Upper lobe of left lung (tissue), 6 donors: ENCODE data around the gene FILIP1L. TPM values are rescaled to one million over a fixed set of nuclear protein-coding genes. Genes with fewer than 3 reads are reported as not detected.
"Not testable (repeated sequence)": the region's sequence is repeated elsewhere in the genome, so short reads cannot be mapped to it uniquely, and the experiment has no call there.

Experiments
- ATAC-seq, 2 donors: fragments of 200-7000 bp; cut with Tn5 transposase; one replicate each; pipeline ENCODE4 v1.9.1; 2022; ENCODE audit warnings: mild to moderate bottlenecking in 2 of 2, moderate library complexity in 2 of 2; ENCODE audit not compliant: low FRiP score in 2 of 2
- DNase-seq, 2 donors: peaks; one replicate each; pipeline ENCODE4 v3.0.0-alpha.2; 2019 to 2020
- H3K27ac ChIP-seq, 4 donors: fragments of 200-600 bp; sonication (generic); one replicate each; pipeline ENCODE4 v1.5.1; 2016 to 2019
- H3K27me3 ChIP-seq, 4 donors: fragments of 200-600 bp; sonication (generic); one replicate each; pipeline ENCODE4 v1.5.1; 2017 to 2019
- H3K36me3 ChIP-seq, 4 donors: fragments of 200-600 bp; sonication (generic); one replicate each; pipeline ENCODE4 v1.5.1; 2016 to 2019
- H3K4me1 ChIP-seq, 4 donors: fragments of 200-600 bp; sonication (generic); one replicate each; pipeline ENCODE4 v1.5.1; 2018 to 2019
- H3K4me3 ChIP-seq, 4 donors: fragments of 200-600 bp; sonication (generic); one replicate each; pipeline ENCODE4 v1.5.1; 2017 to 2019; ENCODE audit warnings: mild to moderate bottlenecking in 2 of 4, moderate library complexity in 1 of 4
- H3K9me3 ChIP-seq, 4 donors: fragments of 200-600 bp; sonication (generic); one replicate each; pipeline ENCODE4 v1.5.1; 2018 to 2019
- EP300 ChIP-seq, 4 donors: sonication (generic); formaldehyde crosslinking; IDR thresholded peaks; one replicate each; pipeline ENCODE4 v1.5.1; 2017; ENCODE audit warnings: antibody characterized with exemption in 4 of 4, control low read depth in 2 of 4
- POLR2A ChIP-seq, 4 donors: fragments of 450-650 bp; IDR thresholded peaks; one replicate each; pipeline ENCODE4 v1.5.1; 2016 to 2017; ENCODE audit warnings: antibody characterized with exemption in 4 of 4, mild to moderate bottlenecking in 2 of 4
- POLR2AphosphoS5 ChIP-seq, 2 donors: sonication (generic); formaldehyde crosslinking; IDR thresholded peaks; one replicate each; pipeline ENCODE4 v1.5.1; 2017; ENCODE audit warnings: antibody characterized with exemption in 2 of 2
- WGBS, 2 donors: methylation state at CpG; one replicate each; pipeline ENCODE4 v1.1.5; 2017 to 2018; 5-methylcytosine and 5-hydroxymethylcytosine counted together
- total RNA-seq, 6 donors: library from RNA; depleted of rRNA in 4 of 6; stranded (reverse); fragments of >200 nt in 4 of 6; gene quantifications; one replicate each; pipeline versions ENCODE4 v1.1.0 to v1.2.1, GENCODE V29; 2016 to 2021
- TF ChIP-seq, protein P1 (sequence below), 6 experiments: fragments of 450-650 bp in 4 of 6; fragments of 200-600 bp in 2 of 6; sonication (generic) in 2 of 6; IDR thresholded peaks; one replicate each; pipeline ENCODE4 v1.5.1; 2016 to 2019; ENCODE audit warnings: antibody characterized with exemption in 6 of 6
- donor health status: DM: no; HTN: no; CAD: no; lungs with moderate emphysema.
- donor health status: DM: no; HTN: yes; CAD: no; lungs with severe emphysema.

FILIP1L gene
- total RNA-seq, 6 donors from 2014 or later = 19.4 to 38.2 (median 25.9) TPM

DNA sequence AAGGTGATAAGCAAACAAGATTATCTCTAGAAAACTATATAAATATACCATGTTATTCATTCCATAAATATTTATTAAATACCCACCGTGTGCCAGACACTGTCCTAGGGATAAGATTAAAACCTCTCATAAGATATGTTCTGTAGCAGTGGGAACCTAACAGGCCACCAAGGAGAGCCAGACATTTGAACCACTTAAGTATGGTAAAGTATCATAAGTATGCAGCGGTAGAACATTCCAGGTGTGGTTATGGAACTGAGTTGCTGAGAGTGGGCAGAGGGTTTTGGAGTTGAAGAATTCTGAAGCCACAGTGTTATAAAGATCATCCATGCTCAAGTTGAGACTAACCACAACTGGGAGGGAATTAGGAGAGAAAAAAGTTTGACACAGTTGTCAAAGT is 14.7 kb downstream of the FILIP1L start:
- no peaks in the 10 kb centered on the region for H3K36me3 ChIP-seq
- DNase-seq (no peak), ATAC-seq (peak; percentile 32 to 87)
- H3K4me3 ChIP-seq = no peak overlapping the region
- WGBS, 2 donors = 53 to 55% methylated on average over 2 of the region's 2 CpGs
- no peaks in the 10 kb centered on the region for H3K9me3 ChIP-seq
- no peaks in the 10 kb centered on the region for H3K27me3 ChIP-seq
- H3K27ac ChIP-seq = peak overlapping the region; percentile 36 to 65 (median 52)
- TF ChIP-seq EP300 (IDR thresholded peaks at IDR 0.05) = no peak
- no peak for TF ChIP-seq POLR2AphosphoS5 (IDR thresholded peaks at IDR 0.05)
- no peak for TF ChIP-seq POLR2A (IDR thresholded peaks at IDR 0.05)
- TF ChIP-seq, protein P1, sequence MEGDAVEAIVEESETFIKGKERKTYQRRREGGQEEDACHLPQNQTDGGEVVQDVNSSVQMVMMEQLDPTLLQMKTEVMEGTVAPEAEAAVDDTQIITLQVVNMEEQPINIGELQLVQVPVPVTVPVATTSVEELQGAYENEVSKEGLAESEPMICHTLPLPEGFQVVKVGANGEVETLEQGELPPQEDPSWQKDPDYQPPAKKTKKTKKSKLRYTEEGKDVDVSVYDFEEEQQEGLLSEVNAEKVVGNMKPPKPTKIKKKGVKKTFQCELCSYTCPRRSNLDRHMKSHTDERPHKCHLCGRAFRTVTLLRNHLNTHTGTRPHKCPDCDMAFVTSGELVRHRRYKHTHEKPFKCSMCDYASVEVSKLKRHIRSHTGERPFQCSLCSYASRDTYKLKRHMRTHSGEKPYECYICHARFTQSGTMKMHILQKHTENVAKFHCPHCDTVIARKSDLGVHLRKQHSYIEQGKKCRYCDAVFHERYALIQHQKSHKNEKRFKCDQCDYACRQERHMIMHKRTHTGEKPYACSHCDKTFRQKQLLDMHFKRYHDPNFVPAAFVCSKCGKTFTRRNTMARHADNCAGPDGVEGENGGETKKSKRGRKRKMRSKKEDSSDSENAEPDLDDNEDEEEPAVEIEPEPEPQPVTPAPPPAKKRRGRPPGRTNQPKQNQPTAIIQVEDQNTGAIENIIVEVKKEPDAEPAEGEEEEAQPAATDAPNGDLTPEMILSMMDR (IDR thresholded peaks at IDR 0.05) = no peak
- peaks cover 26 to 39% (median 33%) of the 10 kb centered on the region in 4 donors for H3K4me1 ChIP-seq

- H3K9me3 ChIP-seq = no peaks in the 10 kb centered on the region
- H3K27ac ChIP-seq = peak overlapping the region; percentile 43 to 65 (median 52)
- DNase-seq (no peak), ATAC-seq (no peak)
- peaks cover 18 to 38% (median 31%) of the 10 kb centered on the region in 4 donors for H3K4me1 ChIP-seq
- TF ChIP-seq, protein P1 (IDR thresholded peaks at IDR 0.05) = no peak
- no peak for TF ChIP-seq POLR2AphosphoS5 (IDR thresholded peaks at IDR 0.05)
- TF ChIP-seq EP300 (IDR thresholded peaks at IDR 0.05) = no peak
- H3K27me3 ChIP-seq = no peaks in the 10 kb centered on the region
- no peak overlapping the region for H3K4me3 ChIP-seq
- H3K36me3 ChIP-seq = no peaks in the 10 kb centered on the region
These were observed 15.6 kb downstream of the FILIP1L start for GRCh38 chr3:100098784-100099070.

DNA sequence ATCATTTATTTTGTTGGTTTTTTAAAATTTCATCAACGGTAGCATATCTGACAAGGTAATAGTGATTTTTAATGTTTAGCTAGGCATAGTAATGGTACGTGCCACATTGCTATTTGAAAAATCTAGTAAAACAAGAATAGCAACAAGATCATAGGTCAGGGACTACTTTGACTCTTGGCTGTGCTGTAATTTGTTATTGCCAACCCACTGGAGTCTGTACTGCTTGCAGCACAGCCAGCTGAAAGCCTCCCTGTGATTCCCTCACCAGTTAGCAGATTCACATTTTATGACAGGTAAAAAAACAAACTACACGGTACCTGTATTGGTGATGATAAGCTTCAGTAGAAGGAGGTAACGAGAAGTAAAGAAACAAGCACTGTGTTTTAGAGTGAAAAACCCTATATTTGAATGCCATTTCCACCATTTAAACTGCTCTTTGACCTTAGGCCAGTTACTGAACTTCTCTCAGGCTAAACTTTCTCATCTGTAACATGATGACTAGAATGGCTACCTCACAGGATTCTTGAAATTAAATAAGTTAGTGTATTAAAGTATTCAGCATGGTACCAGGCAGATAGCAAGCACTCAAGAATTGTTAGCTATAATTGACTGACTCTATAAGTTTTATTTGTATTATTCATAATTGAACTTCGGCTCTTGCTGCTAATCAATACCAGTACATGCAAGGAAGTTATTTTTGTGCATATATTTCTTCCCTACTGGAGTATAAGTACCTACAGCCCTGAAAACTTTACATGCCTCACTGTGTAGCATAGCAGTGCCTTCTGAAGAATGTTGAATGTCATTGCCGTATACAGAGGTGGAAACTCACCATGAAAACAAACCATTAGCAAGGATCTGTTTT is 16.1 kb downstream of the FILIP1L start:
- TF ChIP-seq, protein P1 (IDR thresholded peaks at IDR 0.05) = no peak
- peak in 1 of 4 donors; percentile 13 for TF ChIP-seq POLR2A (IDR thresholded peaks at IDR 0.05)
- TF ChIP-seq EP300 (IDR thresholded peaks at IDR 0.05) = peak in 1 of 4 donors; percentile 24
- no peaks in the 10 kb centered on the region for H3K9me3 ChIP-seq
- peak in 1 of 2 donors; percentile 36 for DNase-seq
- no peaks in the 10 kb centered on the region for H3K27me3 ChIP-seq
- H3K4me1 ChIP-seq = peaks cover 18 to 33% (median 30%) of the 10 kb centered on the region in 4 donors
- peak; percentile 36 to 66 for ATAC-seq
- peak overlapping the region; percentile 10 to 65 (median 51) for H3K27ac ChIP-seq
- WGBS, 2 donors = 63 to 71% methylated on average over 6 of the region's 6 CpGs
- no peaks in the 10 kb centered on the region for H3K36me3 ChIP-seq
- H3K4me3 ChIP-seq = no peak overlapping the region

DNA sequence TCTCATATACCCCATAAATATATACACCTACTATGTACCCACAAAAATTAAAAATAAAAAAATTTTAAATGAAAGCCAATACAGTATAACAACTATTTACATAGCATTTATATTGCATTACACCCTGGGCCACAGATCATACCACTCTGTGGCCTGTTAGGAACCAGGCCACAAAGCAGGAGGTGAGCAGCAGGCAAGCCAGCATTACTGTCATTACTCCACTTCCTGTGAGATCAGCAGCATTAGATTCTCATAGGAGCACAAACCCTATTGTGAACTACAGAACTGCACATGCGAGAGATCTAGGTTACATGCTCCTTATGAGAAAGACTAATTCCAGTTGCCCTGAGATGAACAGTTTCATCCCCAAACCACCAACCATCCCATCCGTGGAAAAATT is 17.4 kb downstream of the FILIP1L start:
- no peaks in the 10 kb centered on the region for H3K36me3 ChIP-seq
- DNase-seq (no peak), ATAC-seq (no peak)
- no peaks in the 10 kb centered on the region for H3K27me3 ChIP-seq
- peaks cover 18 to 33% (median 30%) of the 10 kb centered on the region in 4 donors for H3K4me1 ChIP-seq
- peak overlapping the region in 2 of 4 donors; percentile 27 to 40 for H3K27ac ChIP-seq
- no peak overlapping the region for H3K4me3 ChIP-seq
- 87 to 89% methylated on average over 2 of the region's 2 CpGs for WGBS, 2 donors
- no peaks in the 10 kb centered on the region for H3K9me3 ChIP-seq
- TF ChIP-seq, protein P1 (IDR thresholded peaks at IDR 0.05) = no peak
- no peak for TF ChIP-seq POLR2A (IDR thresholded peaks at IDR 0.05)

- DNase-seq, H3K36me3 ChIP-seq, H3K27ac ChIP-seq, H3K4me3 ChIP-seq, H3K27me3 ChIP-seq, ATAC-seq, H3K9me3 ChIP-seq: not testable (repeated sequence)
- 97 to 98% methylated on average over 1 of the region's 1 CpG for WGBS, 2 donors
- H3K4me1 ChIP-seq = peaks cover 18 to 33% (median 30%) of the 10 kb centered on the region in 4 donors
These were observed 18.0 kb downstream of the FILIP1L start for GRCh38 chr3:100096286-100096685.
